Stimulated activated naive B cell treated with anti-CD40 and anti-IgM and Interleukin-4, amounts not matched to agents 10 μg/mL and 1 μg/mL and 100 μg/mL, for 72 hours (primary cell): ENCODE data around the gene ATE1.
"Not testable (repeated sequence)": the region's sequence is repeated elsewhere in the genome, so short reads cannot be mapped to it uniquely, and the experiment has no call there.

ENCODE experiments used
- ATAC-seq, 2 donors: fragments of 150-1000 bp; cut with Tn5 transposase; replicated peaks; 2 replicates each; pipeline ENCODE4 v1.10.0; 2021; ENCODE audit warnings: moderate library complexity in 1 of 2
- DNase-seq: peaks from one replicate; pipeline ENCODE4 v3.0.0; 2021
- H3K27ac Mint-ChIP-seq: one replicate; pipeline ENCODE4 v1.8.0; 2022; ENCODE audit warnings: mild to moderate bottlenecking, mixed read lengths
- H3K27me3 Mint-ChIP-seq, 2 donors: one replicate each; pipeline ENCODE4 v1.8.0; 2022; ENCODE audit warnings: mixed read lengths in 2 of 2
- H3K36me3 Mint-ChIP-seq, 2 donors: one replicate each; pipeline ENCODE4 v1.8.0; 2022; ENCODE audit warnings: mixed read lengths in 2 of 2, mild to moderate bottlenecking in 1 of 2
- H3K4me1 Mint-ChIP-seq, 2 donors: one replicate each; pipeline ENCODE4 v1.8.0; 2022; ENCODE audit warnings: mixed read lengths in 2 of 2, mild to moderate bottlenecking in 1 of 2
- H3K4me3 Mint-ChIP-seq, 2 donors: one replicate each; pipeline ENCODE4 v1.8.0; 2022; ENCODE audit warnings: mild to moderate bottlenecking in 2 of 2, mixed read lengths in 2 of 2, moderate library complexity in 1 of 2
- H3K9me3 Mint-ChIP-seq, 2 donors: one replicate each; pipeline ENCODE4 v1.8.0; 2022; ENCODE audit warnings: mixed read lengths in 2 of 2, mild to moderate bottlenecking in 1 of 2

ATE1 gene

GRCh38 chr10:121788717-121789116 is 139.1 kb downstream of the ATE1 start:
- H3K27ac Mint-ChIP-seq: no peak overlapping the region
- H3K4me1 Mint-ChIP-seq: peaks cover 0 to 2% of the 10 kb centered on the region in 2 donors
- peaks cover 0 to 2% of the 10 kb centered on the region in 2 donors for H3K9me3 Mint-ChIP-seq
- H3K4me3 Mint-ChIP-seq: no peak overlapping the region
- no peak for DNase-seq
- ATAC-seq: no peak
- H3K27me3 Mint-ChIP-seq: no peaks in the 10 kb centered on the region
- peaks cover 22 to 28% of the 10 kb centered on the region in 2 donors for H3K36me3 Mint-ChIP-seq

- H3K27ac Mint-ChIP-seq: no peak overlapping the region
- ATAC-seq: no peak
- H3K9me3 Mint-ChIP-seq: peaks cover 0 to 2% of the 10 kb centered on the region in 2 donors
These were observed 139.7 kb downstream of the ATE1 start for GRCh38 chr10:121788115-121788514.

GRCh38 chr10:121787169-121787568 is 140.7 kb downstream of the ATE1 start:
- no peak for DNase-seq
- H3K27me3 Mint-ChIP-seq: no peaks in the 10 kb centered on the region
- no peak for ATAC-seq
- H3K9me3 Mint-ChIP-seq: peaks cover 0 to 2% of the 10 kb centered on the region in 2 donors
- peaks cover 19 to 26% of the 10 kb centered on the region in 2 donors for H3K36me3 Mint-ChIP-seq
- no peak overlapping the region for H3K4me3 Mint-ChIP-seq
- no peak overlapping the region for H3K27ac Mint-ChIP-seq
- H3K4me1 Mint-ChIP-seq: peaks cover 0 to 2% of the 10 kb centered on the region in 2 donors

More at GRCh38 chr10:121788115-121788514, 139.7 kb downstream of the ATE1 start:
- no peaks in the 10 kb centered on the region for H3K27me3 Mint-ChIP-seq
- DNase-seq: no peak
- H3K36me3 Mint-ChIP-seq: peaks cover 22 to 28% of the 10 kb centered on the region in 2 donors
- H3K4me1 Mint-ChIP-seq: peaks cover 0 to 2% of the 10 kb centered on the region in 2 donors
- H3K4me3 Mint-ChIP-seq: no peak overlapping the region

DNA sequence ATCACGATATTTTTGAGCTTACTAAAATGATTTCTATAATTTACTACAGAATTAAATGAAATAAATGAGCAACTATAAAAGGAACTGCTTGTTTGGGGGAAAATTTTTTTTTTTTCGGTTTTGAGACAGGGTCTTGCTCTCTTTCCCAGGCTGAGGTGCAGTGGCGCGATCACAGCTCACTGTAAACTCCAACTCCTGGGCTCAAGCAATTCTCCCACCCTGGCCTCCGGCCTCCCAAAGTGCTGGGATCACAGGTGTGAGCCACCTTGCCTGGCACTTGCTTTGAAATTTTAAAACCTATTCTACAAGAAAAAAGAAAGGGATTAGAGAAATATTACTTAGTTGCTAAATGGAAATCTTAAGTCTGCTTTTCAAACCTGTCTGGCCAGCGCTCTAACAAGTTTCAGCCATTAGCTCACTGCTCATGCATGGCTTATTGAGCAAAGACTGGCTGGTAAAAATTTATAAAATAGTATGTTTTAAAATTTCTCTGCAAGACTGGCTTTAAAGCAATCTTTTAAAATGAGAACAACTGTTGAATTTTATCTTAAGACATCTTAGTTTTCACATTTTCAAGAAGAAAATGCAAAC is 144.0 kb downstream of the ATE1 start:
- Mint-ChIP-seq H3K27me3 (no peaks in the 10 kb centered on the region), H3K4me3 (no peak overlapping the region), H3K27ac (no peak overlapping the region), H3K36me3 (peaks cover 4 to 10% of the 10 kb centered on the region in 2 donors), H3K9me3 (no peaks in the 10 kb centered on the region), H3K4me1 (no peaks in the 10 kb centered on the region)
- no peak for ATAC-seq
- DNase-seq: no peak

DNA sequence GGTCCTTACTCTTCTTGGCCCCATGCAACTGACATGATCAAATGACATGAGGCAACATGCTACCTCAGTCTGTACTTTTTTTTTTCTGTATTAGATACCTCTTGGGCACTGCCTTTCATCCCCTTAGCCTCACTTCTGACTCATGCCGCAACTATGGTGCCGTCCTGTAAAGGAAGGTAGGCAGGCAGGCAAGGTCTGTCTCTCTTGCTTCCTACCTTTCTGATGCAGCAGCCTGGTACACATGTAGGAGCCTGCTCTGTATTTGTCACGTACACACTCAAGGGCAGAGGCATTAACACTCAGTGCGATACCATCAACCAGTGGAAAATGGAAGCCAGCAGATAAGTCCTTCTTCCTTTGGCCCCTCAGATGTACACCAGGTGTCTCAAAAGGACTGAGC is 146.7 kb downstream of the ATE1 start:
- Mint-ChIP-seq H3K27me3 (no peaks in the 10 kb centered on the region), H3K4me1 (no peaks in the 10 kb centered on the region), H3K27ac (no peak overlapping the region), H3K4me3 (no peak overlapping the region), H3K36me3 (peaks cover 3 to 4% of the 10 kb centered on the region in 2 donors), H3K9me3 (no peaks in the 10 kb centered on the region)
- ATAC-seq: no peak
- no peak for DNase-seq

DNA sequence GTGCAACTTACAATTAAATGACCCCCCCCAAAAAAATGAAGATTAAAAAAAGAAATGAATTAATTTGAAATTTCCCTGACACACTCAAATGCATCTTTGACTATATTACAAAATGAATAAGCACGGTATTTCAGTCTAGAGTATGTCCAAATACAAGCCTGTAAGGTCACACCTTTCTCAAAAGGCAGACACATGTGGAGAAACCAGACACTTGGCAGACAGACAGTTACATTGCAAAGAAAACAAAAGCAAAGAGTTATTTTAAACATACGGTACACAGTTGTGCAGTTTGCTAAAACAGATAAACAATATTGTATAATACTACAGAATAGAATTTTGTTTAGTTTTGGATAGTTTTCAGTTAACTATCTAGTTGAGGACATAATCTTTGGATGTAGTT is 153.0 kb downstream of the ATE1 start:
- no peak overlapping the region for H3K27ac Mint-ChIP-seq
- ATAC-seq (no peak), DNase-seq (no peak)
- no peak overlapping the region for H3K4me3 Mint-ChIP-seq
- no peaks in the 10 kb centered on the region for H3K9me3 Mint-ChIP-seq
- no peaks in the 10 kb centered on the region for H3K4me1 Mint-ChIP-seq
- peaks cover 0 to 9% of the 10 kb centered on the region in 2 donors for H3K36me3 Mint-ChIP-seq
- no peaks in the 10 kb centered on the region for H3K27me3 Mint-ChIP-seq

DNA sequence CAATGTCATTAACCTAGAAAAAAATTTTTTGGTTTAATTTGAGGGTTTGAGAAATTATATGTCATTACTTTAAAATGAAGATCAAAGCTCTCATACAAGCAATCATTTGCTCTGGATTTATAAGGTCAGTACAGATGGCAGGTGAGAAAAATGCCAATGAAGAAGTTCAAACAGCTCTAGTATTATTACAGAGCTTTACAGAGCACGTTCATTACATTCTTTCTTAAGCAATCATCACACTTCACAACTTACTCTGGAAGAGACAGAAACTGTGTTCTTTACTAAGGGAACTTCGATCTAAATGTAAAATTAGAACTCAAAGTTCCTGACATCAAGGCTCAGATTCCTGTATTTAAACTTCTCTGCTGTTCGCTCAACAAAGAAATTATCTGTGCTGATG is 153.4 kb downstream of the ATE1 start:
- Mint-ChIP-seq H3K27me3 (no peaks in the 10 kb centered on the region), H3K4me1 (no peaks in the 10 kb centered on the region), H3K4me3 (no peak overlapping the region), H3K9me3 (peaks cover 0 to 2% of the 10 kb centered on the region in 2 donors), H3K36me3 (peaks cover 2 to 11% of the 10 kb centered on the region in 2 donors), H3K27ac (no peak overlapping the region)
- DNase-seq (no peak), ATAC-seq (no peak)

DNA sequence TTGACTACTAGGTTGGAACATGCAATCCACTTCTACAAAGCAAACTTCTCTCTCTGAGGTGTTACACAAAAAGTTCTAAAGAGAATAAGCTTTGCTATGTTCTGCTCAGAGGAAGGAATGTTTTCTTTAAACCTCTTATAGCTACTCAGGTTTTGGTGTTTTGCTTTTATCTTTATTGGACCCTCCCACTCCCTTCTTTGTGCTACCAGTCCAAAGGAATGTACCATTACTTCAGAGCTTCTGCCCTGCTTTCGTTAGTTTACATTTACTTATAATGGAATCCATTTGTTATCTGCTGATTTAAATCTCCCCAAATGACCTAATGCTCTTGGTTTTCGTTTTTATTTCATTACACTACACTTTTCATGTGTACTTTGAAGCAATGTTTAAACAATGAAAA is 154.9 kb downstream of the ATE1 start:
- Mint-ChIP-seq H3K36me3 (peaks cover 3 to 18% of the 10 kb centered on the region in 2 donors), H3K9me3 (peaks cover 0 to 3% of the 10 kb centered on the region in 2 donors), H3K4me1 (no peaks in the 10 kb centered on the region), H3K4me3 (no peak overlapping the region), H3K27ac (no peak overlapping the region), H3K27me3 (no peaks in the 10 kb centered on the region)
- ATAC-seq: no peak
- no peak for DNase-seq

DNA sequence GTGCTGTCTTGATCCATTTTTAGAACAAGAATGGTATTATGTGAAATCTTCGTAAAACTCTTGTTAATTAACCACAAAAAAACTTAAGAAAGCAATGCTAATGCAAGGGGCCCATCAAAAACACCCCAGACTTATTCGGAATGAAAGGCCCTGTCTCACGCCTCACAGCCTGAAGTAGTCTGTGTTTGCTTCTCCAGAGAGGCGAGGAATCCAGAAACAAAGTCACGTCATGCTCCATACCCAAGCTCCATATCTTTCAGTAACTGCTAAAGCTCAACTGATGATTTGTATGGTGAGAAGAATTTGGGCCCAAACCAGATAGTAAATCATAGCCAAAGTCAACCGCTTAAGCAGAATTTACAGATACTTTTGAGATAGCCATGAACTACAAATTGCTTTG is 155.4 kb downstream of the ATE1 start:
- H3K36me3 Mint-ChIP-seq: peaks cover 7 to 22% of the 10 kb centered on the region in 2 donors
- H3K4me3 Mint-ChIP-seq: no peak overlapping the region
- peaks cover 0 to 5% of the 10 kb centered on the region in 2 donors for H3K9me3 Mint-ChIP-seq
- ATAC-seq (no peak), DNase-seq (no peak)
- H3K27ac Mint-ChIP-seq: no peak overlapping the region
- no peaks in the 10 kb centered on the region for H3K27me3 Mint-ChIP-seq
- no peaks in the 10 kb centered on the region for H3K4me1 Mint-ChIP-seq

GRCh38 chr10:121771966-121772365 is 155.9 kb downstream of the ATE1 start:
- Mint-ChIP-seq H3K4me3 (no peak overlapping the region), H3K4me1 (no peaks in the 10 kb centered on the region), H3K36me3 (peaks cover 8 to 24% of the 10 kb centered on the region in 2 donors), H3K27ac (no peak overlapping the region), H3K9me3 (peaks cover under 1 to 5% of the 10 kb centered on the region in 2 donors), H3K27me3 (no peaks in the 10 kb centered on the region)
- DNase-seq (no peak), ATAC-seq (no peak)

- Mint-ChIP-seq H3K27me3 (no peaks in the 10 kb centered on the region), H3K4me1 (no peaks in the 10 kb centered on the region), H3K4me3 (no peak overlapping the region), H3K9me3 (peaks cover 4 to 7% of the 10 kb centered on the region in 2 donors), H3K36me3 (peaks cover 30 to 55% of the 10 kb centered on the region in 2 donors), H3K27ac (no peak overlapping the region)
- DNase-seq: no peak
- no peak for ATAC-seq
These were observed 161.4 kb downstream of the ATE1 start for GRCh38 chr10:121766426-121766825.

DNA sequence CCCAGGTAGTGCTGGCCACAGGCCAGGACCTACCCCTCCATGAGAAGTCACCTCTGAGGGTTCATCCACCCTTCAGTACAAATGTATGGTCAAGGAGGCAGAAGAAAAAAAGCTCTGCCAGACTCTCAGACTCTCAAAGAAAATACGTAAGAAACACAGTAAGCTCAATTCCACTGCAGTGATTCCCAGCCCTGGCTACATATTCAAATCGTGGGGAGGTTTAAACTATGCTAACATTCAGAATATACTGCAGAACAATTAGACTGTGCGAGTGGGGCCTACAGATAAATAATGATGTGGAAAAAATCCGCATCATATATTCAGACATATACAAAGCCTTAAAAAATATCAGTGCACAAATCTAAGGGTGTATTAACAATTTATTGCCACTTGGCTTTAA is 162.6 kb downstream of the ATE1 start:
- Mint-ChIP-seq H3K36me3 (peaks cover 42 to 67% of the 10 kb centered on the region in 2 donors), H3K4me3 (no peak overlapping the region), H3K9me3 (peaks cover 12% of the 10 kb centered on the region in 2 donors), H3K27me3 (no peaks in the 10 kb centered on the region), H3K4me1 (no peaks in the 10 kb centered on the region), H3K27ac (no peak overlapping the region)
- no peak for DNase-seq
- ATAC-seq: no peak

DNA sequence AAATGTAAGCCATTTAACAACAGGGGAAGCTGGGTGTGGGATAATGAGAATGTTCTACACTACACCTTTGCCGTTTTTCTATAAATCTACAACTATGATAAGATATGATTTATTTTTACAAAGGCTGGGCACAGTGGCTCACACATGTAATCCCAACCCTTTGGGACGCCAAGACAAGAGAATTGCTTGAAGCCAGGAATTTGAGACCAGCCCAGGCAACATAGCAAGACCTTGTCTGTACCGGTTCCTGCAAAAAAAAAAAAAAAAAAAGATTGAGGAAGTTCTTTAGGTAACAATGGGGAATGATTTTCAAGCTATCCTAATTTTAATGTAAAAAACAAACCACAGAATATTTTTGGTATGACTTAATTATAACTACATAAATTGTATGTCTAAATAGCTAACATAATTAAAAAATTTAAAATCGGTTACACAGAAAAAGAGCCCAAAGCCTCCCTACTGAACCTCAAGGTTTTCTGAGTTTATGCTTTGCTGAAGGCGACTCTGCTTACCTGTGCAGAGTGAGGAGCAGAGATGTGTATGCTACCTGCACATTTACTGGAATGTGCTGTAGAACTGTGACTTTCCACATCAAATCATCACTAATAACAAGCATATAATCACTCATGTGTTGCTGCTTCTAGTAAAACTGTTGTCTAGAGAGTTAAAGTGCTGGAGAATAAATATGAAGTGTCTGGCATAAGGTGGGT is 163.4 kb downstream of the ATE1 start:
- DNase-seq: no peak
- Mint-ChIP-seq H3K27me3 (no peaks in the 10 kb centered on the region), H3K9me3 (peaks cover 9 to 16% of the 10 kb centered on the region in 2 donors), H3K27ac (no peak overlapping the region), H3K4me3 (no peak overlapping the region), H3K36me3 (peaks cover 46 to 66% of the 10 kb centered on the region in 2 donors), H3K4me1 (no peaks in the 10 kb centered on the region)
- no peak for ATAC-seq

DNA sequence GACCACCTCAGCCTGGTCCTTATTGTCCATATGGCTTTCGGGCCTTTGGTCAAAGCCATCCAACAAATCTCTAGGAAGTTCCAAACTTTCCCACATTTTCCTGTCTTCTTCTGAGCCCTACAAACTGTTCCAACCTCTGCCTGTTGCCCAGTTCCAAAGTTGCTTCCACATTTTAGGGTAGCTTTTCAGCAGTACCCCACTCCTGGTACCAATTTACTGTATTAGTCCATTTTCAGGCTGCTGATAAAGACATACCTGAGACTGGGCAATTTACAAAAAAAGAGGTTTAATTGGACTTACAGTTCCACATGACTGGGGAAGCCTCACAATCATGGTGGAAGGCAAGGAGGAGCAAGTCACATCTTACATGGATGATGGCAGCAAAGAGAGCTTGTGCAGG is 170.6 kb downstream of the ATE1 start:
- H3K36me3 Mint-ChIP-seq: peaks cover 65 to 72% of the 10 kb centered on the region in 2 donors
- H3K27ac Mint-ChIP-seq, DNase-seq, H3K27me3 Mint-ChIP-seq, ATAC-seq, H3K4me1 Mint-ChIP-seq, H3K4me3 Mint-ChIP-seq: not testable (repeated sequence)
- peaks cover 36 to 46% of the 10 kb centered on the region in 2 donors for H3K9me3 Mint-ChIP-seq

- H3K4me1 Mint-ChIP-seq, DNase-seq, ATAC-seq, H3K27me3 Mint-ChIP-seq, H3K4me3 Mint-ChIP-seq, H3K27ac Mint-ChIP-seq: not testable (repeated sequence)
- Mint-ChIP-seq H3K36me3 (peaks cover 49 to 55% of the 10 kb centered on the region in 2 donors), H3K9me3 (peaks cover 31 to 41% of the 10 kb centered on the region in 2 donors)
These were observed 172.3 kb downstream of the ATE1 start for GRCh38 chr10:121755496-121755895.
